Measurements from ENCODE around the gene TM9SF4. TPM values are rescaled to one million over a fixed set of nuclear protein-coding genes. Genes with fewer than 3 reads are reported as not detected.

The TM9SF4 gene
- total and polyA plus RNA-seq, 2 of the 8 experiments (the other 6 are each of a cell fraction or from before 2014, with no cell fraction given), result 38.4 to 68.7 TPM

GRCh38 chr20:32128167-32128566 lies 18.7 kb downstream of the TM9SF4 start:
- Histone ChIP-seq H3K79me2 (ENCODE audit: control insufficient read depth in 1 of 2, insufficient read depth in 2 of 2, low read length in 2 of 2) (peaks cover 0 to 76% of the 10 kb centered on the region in 2 experiments; a peak in 2 of 4 replicates), H3K14ac (ENCODE audit: insufficient read length) (no peak overlapping the region), H2AFZ (ENCODE audit: low read length) (no peak overlapping the region), H3K9ac (replicated peaks in 1 of 4; ENCODE audit: extremely low read depth in 1 of 4, low read depth in 3 of 4, low read length in 3 of 4) (no peak overlapping the region), H2BK5ac (ENCODE audit: low read depth, low read length) (no peak overlapping the region), H3K27me3 (replicated peaks in 1 of 4; ENCODE audit: control insufficient read depth in 3 of 4, extremely low read depth in 1 of 4, insufficient read depth in 3 of 4, low read length in 3 of 4) (no peaks in the 10 kb centered on the region), H2AK5ac (ENCODE audit: low read depth, low read length) (no peak overlapping the region), H2BK15ac (ENCODE audit: low read length) (no peak overlapping the region), H3K27ac (ENCODE audit: low read depth, low read length) (no peak overlapping the region), H2BK120ac (replicated peaks; ENCODE audit: low read depth, low read length) (no peak overlapping the region), H3K9me3 (ENCODE audit: insufficient read depth in 2 of 2, low read depth in 1 of 2, low read length in 1 of 2) (no peaks in the 10 kb centered on the region), H3K79me1 (ENCODE audit: low read depth, low read length) (peaks cover 3% of the 10 kb centered on the region; the same call in 1 of the 2 replicates), H3K36me3 (ENCODE audit: control insufficient read depth in 2 of 4, insufficient read depth in 4 of 4, low read length in 3 of 4) (peaks cover 0 to 2% (median 0%) of the 10 kb centered on the region in 4 experiments; a peak in 2 of 8 replicates), H4K91ac (replicated peaks; ENCODE audit: insufficient read length, low read length) (no peak overlapping the region), H3K18ac (ENCODE audit: extremely low read depth, low read length) (no peak overlapping the region), H3K4me1 (replicated peaks in 1 of 4; ENCODE audit: control insufficient read depth in 3 of 4, insufficient read depth in 4 of 4, low read length in 3 of 4) (peaks cover 0 to 6% (median 0%) of the 10 kb centered on the region in 4 experiments; a peak in 1 of 7 replicates), H3K56ac (replicated peaks; ENCODE audit: insufficient read length, low read depth, low read length) (no peak overlapping the region), H2BK20ac (ENCODE audit: low read length) (no peak overlapping the region), H3K4me2 (ENCODE audit: insufficient read depth in 1 of 2, low read depth in 2 of 2, low read length in 2 of 2) (no peak overlapping the region), H2BK12ac (ENCODE audit: low read depth, low read length) (no peak overlapping the region), H4K20me1 (replicated peaks in 1 of 2; ENCODE audit: control insufficient read depth in 1 of 2, insufficient read depth in 2 of 2, low read length in 2 of 2) (peaks cover 6 to 19% of the 10 kb centered on the region in 2 experiments), H4K8ac (ENCODE audit: extremely low read depth, insufficient read depth, low read length) (no peak overlapping the region), H3K23me2 (ENCODE audit: low read depth, low read length) (peaks cover 2% of the 10 kb centered on the region; the same call in 1 of the 2 replicates), H3K4ac (replicated peaks; ENCODE audit: insufficient read length, low read depth, low read length) (no peak overlapping the region), H4K5ac (ENCODE audit: insufficient read length, low read depth, low read length) (no peak overlapping the region), H3K23ac (ENCODE audit: insufficient read length) (no peak overlapping the region), H3K4me3 (ENCODE audit: extremely low read depth in 1 of 4, insufficient read depth in 2 of 4, low read depth in 3 of 4, low read length in 4 of 4) (no peak overlapping the region)
- POLR2A ChIA-PET (ENCODE audit: partially characterized antibody), result interaction anchor here (0.7 kb wide), 1 partner anchor 340 kb away, joined by 3 read pairs; no protein-coding TSS in a partner anchor
- WGBS, 2 experiments (ENCODE audit: extremely low coverage in 1 of 2, insufficient coverage in 1 of 2, insufficient read length in 1 of 2, insufficient replicate concordance in 2 of 2, low coverage in 1 of 2, low lambda C conversion rate in 2 of 2, missing lambda C conversion rate in 1 of 2), result 84% methylated on average over 2 of the region's 2 CpGs; no CpG with 5 or more reads in 1 of the 2 experiments
- FAIRE-seq, result no peak
- no peak for DNase-seq (ENCODE audit: low read depth in 1 of 2, low spot score in 2 of 2)
- CTCF ChIA-PET (ENCODE audit: partially characterized antibody), result interaction anchor here (0.7 to 2.2 kb wide), 3 partner anchors 24 to 97 kb away, joined by 3 to 4 read pairs (median 3); no protein-coding TSS in a partner anchor
- TF ChIP-seq CHD1 (IDR thresholded peaks at IDR 0.05; ENCODE audit: low read depth, low read length) (no peak), SRF (IDR thresholded peaks at IDR 0.05; ENCODE audit: low read depth, low read length) (no peak), CEBPB (IDR thresholded peaks at IDR 0.05; ENCODE audit: low read depth, low read length) (no peak), NRF1 (IDR thresholded peaks at IDR 0.05; ENCODE audit: low read depth, low read length) (no peak), HDAC6 (IDR thresholded peaks at IDR 0.05; ENCODE audit: low read depth, low read length) (no peak), SP2 (IDR thresholded peaks at IDR 0.05; ENCODE audit: low read length) (no peak), POLR2AphosphoS5 (IDR thresholded peaks at IDR 0.05; ENCODE audit: low read depth, low read length) (no peak), CBX8 (IDR thresholded peaks at IDR 0.05; ENCODE audit: borderline replicate concordance, low read depth, low read length) (no peak), SP4 (IDR thresholded peaks at IDR 0.05; ENCODE audit: low read length) (no peak), RFX5 (IDR thresholded peaks at IDR 0.05; ENCODE audit: borderline replicate concordance, low read depth, low read length) (no peak), CTBP2 (IDR thresholded peaks at IDR 0.05; ENCODE audit: borderline replicate concordance, insufficient read depth, insufficient read length, low read length) (no peak), EZH2 (IDR thresholded peaks at IDR 0.05; ENCODE audit: low read depth, low read length, severe bottlenecking) (no peak), TAF1 (IDR thresholded peaks at IDR 0.05; ENCODE audit: low read depth, low read length) (no peak), SIX5 (IDR thresholded peaks at IDR 0.05; ENCODE audit: low read depth, low read length) (no peak), E2F6 (IDR thresholded peaks at IDR 0.05) (no peak)

Data from H1 (cell line).